Fibroblast of lung (primary cell): ENCODE data around the gene GSK3A.

Source experiments
- EZH2 ChIP-seq: IDR thresholded peaks from 2 replicates; pipeline ENCODE4 v1.5.1; 2012; ENCODE audit warnings: low read length, control low read depth, mild to moderate bottlenecking; ENCODE audit errors: missing control alignments
- TF ChIP-seq, protein P1 (sequence below), 2 donors: IDR thresholded peaks in 1 of 2; conservative IDR thresholded peaks in 1 of 2; 1 replicate in 1 of 2; 2 replicates in 1 of 2; pipeline ENCODE4 v1.5.1; 2011 to 2012; ENCODE audit warnings: low read length in 2 of 2, control low read depth in 1 of 2, inconsistent platforms in 1 of 2, low read depth in 1 of 2, mild to moderate bottlenecking in 1 of 2

DNA sequence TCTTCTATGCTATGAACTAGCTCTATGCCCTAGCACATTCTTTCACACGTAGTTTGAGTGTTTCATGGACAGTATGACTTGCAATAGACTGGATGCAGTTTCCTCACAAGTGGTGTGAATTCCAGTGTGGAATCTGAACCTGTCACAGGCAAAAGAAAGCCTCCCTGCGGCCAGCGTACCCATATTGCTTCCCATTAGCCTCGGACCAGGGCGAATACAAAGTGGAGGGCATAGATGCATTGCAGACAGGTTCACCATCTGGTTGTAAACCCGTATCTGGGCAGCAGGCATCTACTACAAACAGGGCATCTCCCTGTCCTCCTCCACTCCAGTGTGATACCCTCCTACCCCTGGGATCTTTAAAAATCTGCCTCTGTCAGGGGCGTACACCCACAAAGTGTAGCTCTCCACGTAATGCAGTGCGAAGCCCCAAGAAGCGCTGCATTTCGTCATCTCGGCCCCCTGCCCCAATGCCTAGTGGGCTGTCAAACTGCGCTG is 25.3 kb upstream of the GSK3A start:
- TF ChIP-seq, protein P1, sequence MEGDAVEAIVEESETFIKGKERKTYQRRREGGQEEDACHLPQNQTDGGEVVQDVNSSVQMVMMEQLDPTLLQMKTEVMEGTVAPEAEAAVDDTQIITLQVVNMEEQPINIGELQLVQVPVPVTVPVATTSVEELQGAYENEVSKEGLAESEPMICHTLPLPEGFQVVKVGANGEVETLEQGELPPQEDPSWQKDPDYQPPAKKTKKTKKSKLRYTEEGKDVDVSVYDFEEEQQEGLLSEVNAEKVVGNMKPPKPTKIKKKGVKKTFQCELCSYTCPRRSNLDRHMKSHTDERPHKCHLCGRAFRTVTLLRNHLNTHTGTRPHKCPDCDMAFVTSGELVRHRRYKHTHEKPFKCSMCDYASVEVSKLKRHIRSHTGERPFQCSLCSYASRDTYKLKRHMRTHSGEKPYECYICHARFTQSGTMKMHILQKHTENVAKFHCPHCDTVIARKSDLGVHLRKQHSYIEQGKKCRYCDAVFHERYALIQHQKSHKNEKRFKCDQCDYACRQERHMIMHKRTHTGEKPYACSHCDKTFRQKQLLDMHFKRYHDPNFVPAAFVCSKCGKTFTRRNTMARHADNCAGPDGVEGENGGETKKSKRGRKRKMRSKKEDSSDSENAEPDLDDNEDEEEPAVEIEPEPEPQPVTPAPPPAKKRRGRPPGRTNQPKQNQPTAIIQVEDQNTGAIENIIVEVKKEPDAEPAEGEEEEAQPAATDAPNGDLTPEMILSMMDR (conservative IDR thresholded peaks at IDR 0.05 in 1 of 2, IDR thresholded peaks at IDR 0.05 in 1 of 2; ENCODE audit: low read depth in 1 of 2, low read length in 2 of 2) = no peak
- TF ChIP-seq EZH2 = no peak
